CD14-positive monocyte (primary cell): ENCODE measurements around the gene MYH7B. TPM values are rescaled to one million over a fixed set of nuclear protein-coding genes. Genes with fewer than 3 reads are reported as not detected.

Experiments
- DNase-seq, 3 donors: peaks; one replicate each; pipeline ENCODE4 v3.0.0-alpha.2; 2011 to 2022
- H2AFZ ChIP-seq: 2 replicates; pipeline ENCODE4 v1.6.0; 2012; ENCODE audit warnings: mild to moderate bottlenecking, low read depth, low read length, inconsistent platforms; ENCODE audit not compliant: insufficient read depth, poor library complexity, severe bottlenecking
- H3K27ac ChIP-seq, 2 donors: 1 replicate in 1 of 2; 2 replicates in 1 of 2; pipeline ENCODE4 v1.5.1; 2012 to 2013; ENCODE audit warnings: low read length in 2 of 2, control low read depth in 1 of 2, inconsistent platforms in 1 of 2, low read depth in 1 of 2, mild to moderate bottlenecking in 1 of 2
- H3K27me3 ChIP-seq, 2 donors: one replicate each; pipeline versions ENCODE4 v1.6.0 to v1.6.1; 2011 to 2013; ENCODE audit warnings: low read length in 2 of 2; ENCODE audit not compliant: control insufficient read depth in 2 of 2, insufficient read depth in 2 of 2
- H3K36me3 ChIP-seq, 2 donors: replicated peaks in 1 of 2; 1 replicate in 1 of 2; 2 replicates in 1 of 2; pipeline versions ENCODE4 v1.5.1 to v1.6.1; 2012 to 2013; ENCODE audit warnings: low read length in 2 of 2, control low read depth in 1 of 2, inconsistent platforms in 1 of 2, mild to moderate bottlenecking in 1 of 2; ENCODE audit not compliant: insufficient read depth in 2 of 2, control insufficient read depth in 1 of 2
- H3K4me1 ChIP-seq, 2 donors: 1 replicate in 1 of 2; 2 replicates in 1 of 2; pipeline versions ENCODE4 v1.5.1 to v1.6.1; 2012 to 2013; ENCODE audit warnings: low read length in 2 of 2, control low read depth in 1 of 2, inconsistent platforms in 1 of 2, mild to moderate bottlenecking in 1 of 2, moderate library complexity in 1 of 2; ENCODE audit not compliant: insufficient read depth in 2 of 2, control insufficient read depth in 1 of 2
- H3K4me2 ChIP-seq: replicated peaks from 2 replicates; pipeline ENCODE3; 2012; ENCODE audit warnings: low read length, moderate library complexity, mild to moderate bottlenecking; ENCODE audit not compliant: poor library complexity, severe bottlenecking; ENCODE audit errors: extremely low read depth
- H3K4me3 ChIP-seq, 3 experiments: fragments of 200-600 bp in 1 of 3; sonication (generic) in 1 of 3; replicated peaks in 1 of 3; 1 replicate in 2 of 3; 2 replicates in 1 of 3; pipeline ENCODE4 v1.5.1; 2011 to 2013; ENCODE audit warnings: low read length in 3 of 3, mild to moderate bottlenecking in 3 of 3, control low read depth in 2 of 3, low read depth in 2 of 3, inconsistent platforms in 1 of 3, moderate library complexity in 1 of 3
- H3K79me2 ChIP-seq: 2 replicates; pipeline ENCODE4 v1.6.0; 2012; ENCODE audit warnings: mild to moderate bottlenecking, control low read depth, inconsistent platforms, low read length, moderate library complexity; ENCODE audit not compliant: insufficient read depth
- H3K9ac ChIP-seq: 2 replicates; pipeline ENCODE4 v1.6.0; 2017; ENCODE audit warnings: low read length, mild to moderate bottlenecking; ENCODE audit not compliant: insufficient read depth, poor library complexity, severe bottlenecking
- H3K9me3 ChIP-seq, 2 donors: replicated peaks in 1 of 2; 1 replicate in 1 of 2; 2 replicates in 1 of 2; pipeline versions ENCODE4 v1.5.1 to v1.6.1; 2012 to 2013; ENCODE audit warnings: low read length in 2 of 2, control low read depth in 1 of 2; ENCODE audit not compliant: control insufficient read depth in 1 of 2, insufficient read depth in 1 of 2
- H4K20me1 ChIP-seq: 2 replicates; pipeline ENCODE4 v1.6.0; 2012; ENCODE audit warnings: mild to moderate bottlenecking, low read length, control low read depth, moderate library complexity; ENCODE audit not compliant: insufficient read depth
- H3K27ac Mint-ChIP-seq, 7 donors: one replicate each; pipeline ENCODE4 v1.8.0; 2020; ENCODE audit warnings: mild to moderate bottlenecking in 7 of 7, mixed read lengths in 7 of 7, moderate library complexity in 6 of 7, inconsistent platforms in 2 of 7
- H3K27me3 Mint-ChIP-seq, 3 donors: one replicate each; pipeline ENCODE4 v1.8.0; 2021 to 2022; ENCODE audit warnings: low read depth in 3 of 3, mild to moderate bottlenecking in 3 of 3, mixed read lengths in 3 of 3, moderate library complexity in 3 of 3, inconsistent platforms in 1 of 3
- H3K36me3 Mint-ChIP-seq, 2 donors: one replicate each; pipeline ENCODE4 v1.8.0; 2020; ENCODE audit warnings: mixed read lengths in 2 of 2, inconsistent platforms in 1 of 2, mild to moderate bottlenecking in 1 of 2
- H3K4me1 Mint-ChIP-seq: one replicate; pipeline ENCODE4 v1.8.0; 2020; ENCODE audit warnings: mild to moderate bottlenecking, mixed read lengths
- H3K4me3 Mint-ChIP-seq, 2 donors: one replicate each; pipeline ENCODE4 v1.8.0; 2020; ENCODE audit warnings: mild to moderate bottlenecking in 2 of 2, mixed read lengths in 2 of 2, moderate library complexity in 1 of 2
- H3K9me3 Mint-ChIP-seq, 7 donors: one replicate each; pipeline ENCODE4 v1.8.0; 2020 to 2022; ENCODE audit warnings: mixed read lengths in 7 of 7, mild to moderate bottlenecking in 6 of 7, moderate library complexity in 6 of 7, inconsistent platforms in 2 of 7
- CTCF ChIP-seq: fragments of 200-600 bp; IDR thresholded peaks from one replicate; pipeline ENCODE4 v1.8.0; 2022; ENCODE audit warnings: antibody characterized with exemption, mild to moderate bottlenecking
- WGBS: methylation state at CpG from one replicate; pipeline ENCODE4 v1.1.5; 2013; ENCODE audit warnings: missing lambda C conversion rate; ENCODE audit not compliant: insufficient coverage; 5-methylcytosine and 5-hydroxymethylcytosine counted together
- intact Hi-C, 2 donors: fragments of 100-400 bp; cut with micrococcal nuclease; formaldehyde crosslinking; loops; one replicate each; pipeline versions ENCODE4 v1.15.0 to v1.15.1; 2023
- polyA plus RNA-seq, 3 donors: library from polyadenylated mRNA; depleted of rRNA in 1 of 3; unstranded in 2 of 3; stranded (reverse) in 1 of 3; fragments of 300-500 nt in 2 of 3; fragments of >200 nt in 1 of 3; fragmentation: Illumina TruSeq in 2 of 3; gene quantifications; 1 replicate in 2 of 3; 2 replicates in 1 of 3; pipeline ENCODE4 v1.2.3, GENCODE V29; 2012 to 2021

MYH7B gene
- polyA plus RNA-seq, 3 donors: 0.75 TPM; not detected in 2

GRCh38 chr20:34954904-34955230 lies 801 bp upstream of the MYH7B start:
- Mint-ChIP-seq H3K27ac (peak overlapping the region; percentile 96 to 99 (median 97)), H3K4me3 (peak overlapping the region; percentile 97 to 99), H3K4me1 (peaks cover 16% of the 10 kb centered on the region), H3K27me3 (peaks cover 0 to 3% (median 0%) of the 10 kb centered on the region in 3 donors), H3K36me3 (peaks cover 4 to 9% of the 10 kb centered on the region in 2 donors), H3K9me3 (peaks cover 0 to 3% (median 0%) of the 10 kb centered on the region in 7 donors)
- WGBS: 21% methylated on average over 10 of the region's 13 CpGs
- Histone ChIP-seq H3K27me3 (no peaks in the 10 kb centered on the region), H3K9ac (peak overlapping the region; percentile 82), H3K27ac (peak overlapping the region; percentile 88 to 91), H2AFZ (peak overlapping the region; percentile 85), H4K20me1 (no peaks in the 10 kb centered on the region), H3K4me2 (peak overlapping the region; percentile 84), H3K79me2 (peaks cover 5% of the 10 kb centered on the region), H3K4me3 (peak overlapping the region; percentile 69 to 89 (median 84)), H3K4me1 (peaks cover 13 to 14% of the 10 kb centered on the region in 2 donors), H3K9me3 (no peaks in the 10 kb centered on the region), H3K36me3 (peaks cover 0 to 16% of the 10 kb centered on the region in 2 donors)
- intact Hi-C loops: loop anchor here in 1 of 2 donors (1.0 to 10.0 kb wide), 4 partner anchors 63 to 140 kb away; partner anchors contain the start of genes NCOA6 and TRPC4AP
- TF ChIP-seq CTCF: no peak
- peak in 1 of 3 donors; percentile 10 for DNase-seq

- no peak for DNase-seq
- Histone ChIP-seq H4K20me1 (no peaks in the 10 kb centered on the region), H3K4me1 (peaks cover 13 to 14% of the 10 kb centered on the region in 2 donors), H3K27ac (peak overlapping the region; percentile 88 to 91), H3K4me3 (peak overlapping the region; percentile 69 to 89 (median 84)), H2AFZ (peak overlapping the region; percentile 85), H3K36me3 (peaks cover 0 to 10% of the 10 kb centered on the region in 2 donors), H3K4me2 (peak overlapping the region; percentile 84), H3K27me3 (no peaks in the 10 kb centered on the region), H3K79me2 (peaks cover 5% of the 10 kb centered on the region), H3K9me3 (no peaks in the 10 kb centered on the region), H3K9ac (peak overlapping the region; percentile 82)
- Mint-ChIP-seq H3K36me3 (peaks cover 0 to 3% of the 10 kb centered on the region in 2 donors), H3K27me3 (peaks cover 0 to 3% (median 0%) of the 10 kb centered on the region in 3 donors), H3K4me1 (peaks cover 21% of the 10 kb centered on the region), H3K27ac (peak overlapping the region; percentile 96 to 99 (median 97)), H3K4me3 (peak overlapping the region; percentile 97 to 99), H3K9me3 (peaks cover 0 to 3% (median 0%) of the 10 kb centered on the region in 7 donors)
- WGBS: 0% methylated on average over 3 of the region's 6 CpGs
- intact Hi-C loops: loop anchor here in 1 of 2 donors (5.0 to 10.0 kb wide), 3 partner anchors 64 to 139 kb away; partner anchors contain the start of genes NCOA6 and TRPC4AP
- peak; percentile 50 for TF ChIP-seq CTCF
These were observed 382 bp downstream of the MYH7B start for GRCh38 chr20:34956041-34956458.
